Loucy (cell line): ENCODE data around the gene INSC.

ENCODE experiments used
- H2AFZ ChIP-seq: fragments of 200-600 bp; sonication (generic); 2 replicates; pipeline ENCODE4 v1.6.0; 2016; ENCODE audit warnings: antibody characterized with exemption, mild to moderate bottlenecking, low read length, moderate library complexity
- H3F3A ChIP-seq: fragments of 200-600 bp; 2 replicates; pipeline ENCODE4 v1.6.0; 2016; ENCODE audit warnings: antibody characterized with exemption, low read depth, mild to moderate bottlenecking
- H3K27me3 ChIP-seq: fragments of 200-600 bp; sonication (generic); 2 replicates; pipeline ENCODE4 v1.6.1; 2014; ENCODE audit warnings: low read length, mild to moderate bottlenecking; ENCODE audit not compliant: insufficient read depth, poor library complexity, severe bottlenecking
- H3K36me3 ChIP-seq: fragments of 200-600 bp; sonication (generic); 2 replicates; pipeline ENCODE4 v1.6.1; 2016; ENCODE audit warnings: low read length; ENCODE audit not compliant: insufficient read depth
- H3K4me1 ChIP-seq: fragments of 200-600 bp; sonication (generic); 2 replicates; pipeline ENCODE4 v1.5.1; 2014; ENCODE audit warnings: low read length, mild to moderate bottlenecking; ENCODE audit not compliant: insufficient read depth, poor library complexity, severe bottlenecking
- H3K4me2 ChIP-seq: fragments of 200-600 bp; sonication (generic); 2 replicates; pipeline ENCODE4 v1.6.0; 2014; ENCODE audit warnings: antibody characterized with exemption, low read length, low read depth, mild to moderate bottlenecking; ENCODE audit not compliant: poor library complexity, severe bottlenecking
- H3K4me3 ChIP-seq: fragments of 200-600 bp; sonication (generic); 2 replicates; pipeline ENCODE4 v1.5.1; 2014; ENCODE audit warnings: low read length, mild to moderate bottlenecking, mixed read lengths; ENCODE audit not compliant: poor library complexity, severe bottlenecking
- H3K79me2 ChIP-seq: fragments of 200-600 bp; sonication (generic); 2 replicates; pipeline ENCODE4 v1.6.1; 2014; ENCODE audit warnings: low read length; ENCODE audit not compliant: insufficient read depth
- H3K9ac ChIP-seq: fragments of 200-600 bp; sonication (generic); 2 replicates; pipeline ENCODE4 v1.6.0; 2014; ENCODE audit warnings: mild to moderate bottlenecking, low read depth, low read length, moderate library complexity; ENCODE audit not compliant: poor library complexity, severe bottlenecking
- H3K9me2 ChIP-seq: fragments of 200-600 bp; sonication (generic); replicated peaks from 2 replicates; pipeline ENCODE4 v1.6.1; 2016; ENCODE audit warnings: low read depth, low read length, mixed read lengths
- H3K9me3 ChIP-seq: fragments of 200-600 bp; sonication (generic); 2 replicates; pipeline ENCODE4 v1.6.1; 2014; ENCODE audit warnings: mild to moderate bottlenecking, antibody characterized with exemption, low read length, low read depth; ENCODE audit not compliant: insufficient read depth
- H4K20me1 ChIP-seq: fragments of 200-600 bp; sonication (generic); 2 replicates; pipeline ENCODE4 v1.6.0; 2014; ENCODE audit warnings: antibody characterized with exemption, low read length, mild to moderate bottlenecking; ENCODE audit not compliant: insufficient read depth, poor library complexity, severe bottlenecking
- EZH2phosphoT487 ChIP-seq: fragments of 200-600 bp; IDR thresholded peaks from 2 replicates; pipeline ENCODE4 v1.6.1; 2018; ENCODE audit warnings: antibody characterized with exemption, mild to moderate bottlenecking, moderate library complexity, borderline replicate concordance
- TF ChIP-seq, protein P1 (sequence below): fragments of 200-600 bp; sonication (generic); conservative IDR thresholded peaks from 2 replicates; pipeline ENCODE4 v1.5.1; 2014; ENCODE audit warnings: mild to moderate bottlenecking, antibody characterized with exemption, low read length

INSC gene

GRCh38 chr11:15072551-15073143 lies 42.1 kb upstream of the INSC start:
- Histone ChIP-seq H3K79me2 (no peaks in the 10 kb centered on the region), H3K4me2 (no peak overlapping the region), H3K36me3 (no peaks in the 10 kb centered on the region), H3F3A (no peaks in the 10 kb centered on the region), H3K9me3 (no peaks in the 10 kb centered on the region; the same call in 1 of the 2 replicates), H3K9me2 (no peaks in the 10 kb centered on the region), H4K20me1 (no peaks in the 10 kb centered on the region), H2AFZ (no peak overlapping the region), H3K4me3 (no peak overlapping the region), H3K4me1 (no peaks in the 10 kb centered on the region), H3K27me3 (no peaks in the 10 kb centered on the region), H3K9ac (no peak overlapping the region)
- TF ChIP-seq EZH2phosphoT487: no peak
- TF ChIP-seq, protein P1, sequence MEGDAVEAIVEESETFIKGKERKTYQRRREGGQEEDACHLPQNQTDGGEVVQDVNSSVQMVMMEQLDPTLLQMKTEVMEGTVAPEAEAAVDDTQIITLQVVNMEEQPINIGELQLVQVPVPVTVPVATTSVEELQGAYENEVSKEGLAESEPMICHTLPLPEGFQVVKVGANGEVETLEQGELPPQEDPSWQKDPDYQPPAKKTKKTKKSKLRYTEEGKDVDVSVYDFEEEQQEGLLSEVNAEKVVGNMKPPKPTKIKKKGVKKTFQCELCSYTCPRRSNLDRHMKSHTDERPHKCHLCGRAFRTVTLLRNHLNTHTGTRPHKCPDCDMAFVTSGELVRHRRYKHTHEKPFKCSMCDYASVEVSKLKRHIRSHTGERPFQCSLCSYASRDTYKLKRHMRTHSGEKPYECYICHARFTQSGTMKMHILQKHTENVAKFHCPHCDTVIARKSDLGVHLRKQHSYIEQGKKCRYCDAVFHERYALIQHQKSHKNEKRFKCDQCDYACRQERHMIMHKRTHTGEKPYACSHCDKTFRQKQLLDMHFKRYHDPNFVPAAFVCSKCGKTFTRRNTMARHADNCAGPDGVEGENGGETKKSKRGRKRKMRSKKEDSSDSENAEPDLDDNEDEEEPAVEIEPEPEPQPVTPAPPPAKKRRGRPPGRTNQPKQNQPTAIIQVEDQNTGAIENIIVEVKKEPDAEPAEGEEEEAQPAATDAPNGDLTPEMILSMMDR: no peak

- Histone ChIP-seq H3K9me3 (no peaks in the 10 kb centered on the region; the same call in 1 of the 2 replicates), H3K4me3 (no peak within 1 kb of the TSS), H3K36me3 (no peaks in the 10 kb centered on the region), H4K20me1 (no peaks in the 10 kb centered on the region), H3K9me2 (no peaks in the 10 kb centered on the region), H3K79me2 (no peaks in the 10 kb centered on the region), H3K4me1 (no peaks in the 10 kb centered on the region), H3F3A (no peaks in the 10 kb centered on the region), H3K9ac (no peak within 1 kb of the TSS), H3K4me2 (no peak within 1 kb of the TSS), H2AFZ (no peak within 1 kb of the TSS), H3K27me3 (no peaks in the 10 kb centered on the region)
- no peak for TF ChIP-seq EZH2phosphoT487
- TF ChIP-seq, protein P1: no peak
These were observed 41.1 kb upstream of the INSC start, which contains the start of gene CALCB for GRCh38 chr11:15073361-15074205. CALCB (plus strand) TSS chr11:15073593; CDS start chr11:15074719, 1,126 bp downstream.

GRCh38 chr11:15074206-15075161 lies 40.2 kb upstream of the INSC start:
- H2AFZ ChIP-seq: no peak overlapping the region
- no peaks in the 10 kb centered on the region for H3K4me1 ChIP-seq
- TF ChIP-seq, protein P1: peak; percentile 82
- no peak for TF ChIP-seq EZH2phosphoT487
- H3K9ac ChIP-seq: no peak overlapping the region
- H3K9me3 ChIP-seq: no peaks in the 10 kb centered on the region
- H3K36me3 ChIP-seq: no peaks in the 10 kb centered on the region
- no peaks in the 10 kb centered on the region for H3K9me2 ChIP-seq
- H3K4me3 ChIP-seq: no peak overlapping the region
- no peaks in the 10 kb centered on the region for H3F3A ChIP-seq
- H4K20me1 ChIP-seq: no peaks in the 10 kb centered on the region
- H3K27me3 ChIP-seq: no peaks in the 10 kb centered on the region
- H3K4me2 ChIP-seq: no peak overlapping the region
- no peaks in the 10 kb centered on the region for H3K79me2 ChIP-seq
